Fibroblast of mammary gland (primary cell): Measurements from ENCODE around the gene RGSL1.

Experiments used
- DNase-seq: peaks from one replicate; pipeline ENCODE4 v3.0.0-alpha.2; 2010; ENCODE audit warnings: low read depth
- H3K4me3 ChIP-seq: 2 replicates; pipeline ENCODE4 v1.5.1; 2011; ENCODE audit warnings: low read depth, mild to moderate bottlenecking, low read length, moderate library complexity; ENCODE audit not compliant: control insufficient read depth
- CTCF ChIP-seq: conservative IDR thresholded peaks from 2 replicates; pipeline ENCODE4 v1.5.1; 2011; ENCODE audit warnings: low read depth, low read length, inconsistent platforms; ENCODE audit not compliant: control insufficient read depth, insufficient read depth

The RGSL1 gene

DNA sequence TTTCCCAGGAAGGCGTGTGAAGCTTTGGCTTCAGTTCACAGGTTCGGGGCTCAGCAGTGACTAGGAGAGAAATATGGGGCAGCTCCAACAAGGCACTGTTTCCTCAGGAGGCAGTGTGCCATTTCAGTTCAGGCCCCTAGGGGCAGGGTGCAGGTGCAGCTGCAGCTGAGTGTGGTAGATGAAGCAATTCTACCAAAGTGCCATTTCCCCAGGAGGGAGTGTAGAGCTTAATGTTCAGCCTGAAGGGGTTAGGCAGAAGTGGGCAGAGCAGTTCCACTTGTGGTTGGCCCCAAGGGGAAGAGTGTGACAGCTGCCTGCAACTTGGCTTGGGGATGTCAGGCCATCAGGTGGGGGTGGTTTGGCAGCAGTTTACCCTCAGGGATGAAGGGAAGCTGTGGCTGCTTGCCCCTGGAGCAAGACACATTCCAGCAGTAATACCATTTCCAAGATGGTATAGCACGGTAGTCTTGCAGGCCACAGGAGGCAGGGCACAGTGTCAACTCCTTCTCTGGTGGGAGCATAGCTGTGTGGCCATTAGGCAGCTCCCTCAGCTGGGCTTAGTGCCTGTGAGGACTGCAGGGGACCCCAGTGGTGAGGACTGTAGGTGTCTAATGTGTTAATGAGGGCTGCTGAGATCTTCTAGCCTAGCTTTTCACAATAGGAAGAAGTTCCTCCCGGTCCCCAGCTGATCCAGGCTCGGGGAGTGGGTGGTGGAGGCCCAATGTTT lies 34.7 kb downstream of the RGSL1 start:
- no peak for TF ChIP-seq CTCF
- no peak for DNase-seq
- H3K4me3 ChIP-seq, result no peak overlapping the region

DNA sequence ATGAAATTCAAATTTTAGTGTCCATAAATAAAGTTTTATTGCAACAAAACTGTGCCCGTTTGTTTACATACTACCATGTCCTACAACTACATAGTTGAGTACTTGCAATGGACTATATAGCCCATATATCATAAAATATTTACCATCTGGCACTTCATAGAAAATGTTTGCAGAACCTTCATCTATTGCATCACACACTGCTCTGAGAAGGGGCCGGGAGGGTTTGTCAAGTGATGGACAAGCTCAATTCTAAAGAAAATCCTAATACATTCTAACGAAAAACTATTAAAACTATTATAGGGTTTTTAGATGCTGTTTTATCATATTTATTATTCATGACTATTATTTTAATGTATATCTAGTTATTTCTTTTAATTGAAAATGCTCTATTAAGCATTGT lies 35.9 kb downstream of the RGSL1 start:
- H3K4me3 ChIP-seq, result no peak overlapping the region
- no peak for TF ChIP-seq CTCF
- no peak for DNase-seq

DNA sequence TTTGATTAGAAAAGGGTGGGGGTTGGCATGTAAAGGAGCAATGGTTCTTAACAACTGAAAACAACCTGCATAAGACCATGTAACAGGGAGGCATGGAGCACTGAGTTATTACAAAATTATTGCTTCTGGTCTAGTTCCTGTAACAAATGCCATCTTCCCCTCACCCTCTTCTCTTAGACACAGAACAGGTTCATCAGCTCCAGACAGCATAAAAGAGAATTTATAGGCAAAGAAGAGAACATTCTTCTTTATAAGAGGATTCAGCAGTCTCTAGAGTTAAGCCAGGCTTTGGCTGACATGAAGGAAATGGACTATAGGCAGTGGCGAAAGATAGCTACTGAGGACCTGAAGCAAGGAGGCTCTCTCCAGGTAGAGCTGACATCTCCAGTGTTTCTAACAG lies 38.9 kb downstream of the RGSL1 start:
- no peak for DNase-seq
- TF ChIP-seq CTCF, result no peak
- no peak overlapping the region for H3K4me3 ChIP-seq

GRCh38 chr1:182493063-182493462 lies 43.1 kb downstream of the RGSL1 start:
- no peak overlapping the region for H3K4me3 ChIP-seq
- DNase-seq, result no peak
- no peak for TF ChIP-seq CTCF

- DNase-seq, result no peak
- TF ChIP-seq CTCF, result no peak
- no peak overlapping the region for H3K4me3 ChIP-seq
These were observed 45.1 kb downstream of the RGSL1 start for GRCh38 chr1:182495002-182495401.

GRCh38 chr1:182495693-182496092 lies 45.7 kb downstream of the RGSL1 start:
- no peak overlapping the region for H3K4me3 ChIP-seq
- no peak for TF ChIP-seq CTCF
- DNase-seq, result no peak

DNA sequence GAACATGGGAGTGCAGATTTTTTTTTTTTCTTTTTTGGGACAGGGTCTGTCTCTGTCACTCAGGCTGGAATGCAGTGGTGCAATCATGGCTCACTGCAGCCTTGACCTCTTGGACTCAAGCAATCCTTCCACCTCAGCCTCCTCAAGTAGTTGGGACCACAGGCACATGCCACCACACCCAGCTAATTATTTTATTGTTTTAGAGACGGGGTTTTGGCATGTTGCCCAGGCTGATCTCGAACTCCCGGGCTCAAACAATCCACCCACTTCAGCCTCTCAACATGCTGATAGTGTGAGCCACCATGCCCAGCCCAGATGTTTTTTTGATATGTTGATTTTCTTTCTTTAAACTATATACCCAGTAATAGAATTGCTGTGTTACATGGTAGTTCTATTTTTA lies 57.7 kb downstream of the RGSL1 start:
- DNase-seq, result peak; percentile 7
- no peak overlapping the region for H3K4me3 ChIP-seq
- no peak for TF ChIP-seq CTCF
